Measurements from ENCODE around the gene OBSCN. TPM values are rescaled to one million over a fixed set of nuclear protein-coding genes. Genes with fewer than 3 reads are reported as not detected.
A peak's percentile ranks its signal among the peaks of the same experiment; 100 is the strongest.

OBSCN gene
- total RNA-seq, 2 donors from 2014 or later = 5.3 to 8.0 TPM

DNA sequence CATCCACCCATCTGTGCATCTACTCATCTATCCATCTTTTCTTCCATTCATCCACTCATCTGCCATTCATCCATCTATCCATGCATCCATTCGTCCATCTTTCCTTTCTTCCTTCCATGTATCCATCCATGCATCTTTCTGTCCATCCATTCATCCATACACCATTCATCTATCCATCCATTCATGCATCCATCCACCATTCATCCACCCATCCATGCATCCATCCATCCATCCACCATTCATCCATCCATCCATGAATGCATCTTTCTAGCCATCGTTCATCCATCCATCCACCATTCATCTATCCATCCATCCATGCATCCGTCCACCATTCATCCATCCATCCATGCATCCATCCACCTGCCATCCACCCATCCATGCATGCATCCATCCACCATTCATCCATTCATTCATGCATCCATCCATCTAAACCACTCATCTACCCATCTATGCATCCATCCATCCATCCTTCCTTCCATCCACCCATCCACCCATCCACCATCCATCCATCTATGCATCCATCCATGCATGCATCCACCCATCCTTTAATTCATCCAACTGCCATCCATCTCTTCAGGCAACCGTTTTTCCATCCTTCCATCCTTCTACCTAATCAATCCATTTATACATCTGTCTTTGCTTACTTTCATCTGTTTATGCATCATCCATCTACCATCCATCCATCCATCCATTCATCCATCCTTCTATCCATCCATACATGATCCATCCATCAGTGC, 111.7 kb downstream of the OBSCN start:
- ATAC-seq (no peak), DNase-seq (no peak)
- intact Hi-C loops (cut with DNase I, micrococcal nuclease) = no loop called here

- intact Hi-C loops (cut with DNase I, micrococcal nuclease) = no loop called here
Measured at GRCh38 chr1:228320394-228320793, 112.5 kb downstream of the OBSCN start.

DNA sequence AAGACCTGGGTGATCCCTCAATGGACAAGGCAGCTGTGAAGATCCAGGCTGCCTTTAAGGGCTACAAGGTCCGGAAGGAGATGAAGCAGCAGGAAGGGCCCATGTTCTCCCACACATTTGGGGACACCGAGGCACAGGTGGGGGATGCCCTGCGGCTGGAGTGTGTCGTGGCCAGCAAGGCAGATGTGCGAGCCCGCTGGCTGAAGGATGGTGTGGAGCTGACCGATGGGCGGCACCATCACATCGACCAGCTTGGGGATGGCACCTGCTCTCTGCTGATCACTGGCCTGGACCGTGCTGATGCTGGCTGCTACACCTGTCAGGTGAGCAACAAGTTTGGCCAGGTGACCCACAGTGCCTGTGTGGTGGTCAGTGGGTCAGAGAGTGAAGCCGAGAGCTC, 113.6 kb downstream of the OBSCN start:
- ATAC-seq (no peak), DNase-seq (peak in 1 of 2 donors; percentile 8)
- intact Hi-C loops (cut with DNase I, micrococcal nuclease) = no loop called here

More at GRCh38 chr1:228320394-228320793, 112.5 kb downstream of the OBSCN start:
- DNase-seq = no peak
- no peak for ATAC-seq

DNA sequence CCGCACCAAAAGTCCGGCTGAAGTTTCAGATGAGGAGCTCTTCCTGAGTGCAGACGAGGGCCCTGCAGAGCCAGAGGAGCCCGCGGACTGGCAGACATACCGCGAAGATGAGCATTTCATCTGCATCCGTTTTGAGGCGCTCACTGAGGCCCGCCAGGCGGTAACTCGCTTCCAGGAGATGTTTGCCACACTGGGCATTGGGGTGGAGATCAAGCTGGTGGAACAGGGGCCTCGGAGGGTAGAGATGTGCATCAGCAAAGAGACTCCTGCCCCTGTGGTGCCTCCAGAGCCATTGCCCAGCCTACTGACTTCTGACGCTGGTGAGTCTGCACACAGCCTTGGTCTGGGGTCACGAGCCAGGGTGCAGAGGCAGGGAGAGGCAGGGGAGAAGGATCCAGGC, 114.1 kb downstream of the OBSCN start:
- intact Hi-C loops (cut with DNase I, micrococcal nuclease) = no loop called here
- ATAC-seq (no peak), DNase-seq (no peak)

DNA sequence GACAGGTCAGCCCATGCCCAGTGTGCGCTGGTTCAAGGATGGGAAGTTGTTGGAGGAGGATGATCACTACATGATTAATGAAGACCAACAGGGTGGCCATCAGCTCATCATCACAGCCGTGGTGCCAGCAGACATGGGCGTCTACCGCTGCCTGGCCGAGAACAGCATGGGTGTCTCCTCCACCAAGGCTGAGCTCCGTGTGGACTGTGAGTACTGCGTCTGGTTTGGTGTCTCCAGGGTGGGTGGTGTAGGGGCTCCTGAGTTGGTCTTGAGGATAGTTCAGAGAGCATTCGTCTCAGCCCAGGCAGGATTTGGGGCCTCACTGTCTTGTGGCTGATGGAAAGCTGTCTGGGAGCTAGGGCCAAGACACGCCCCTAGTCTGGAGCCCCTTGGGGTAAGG, 115.6 kb downstream of the OBSCN start:
- intact Hi-C loops (cut with DNase I, micrococcal nuclease) = no loop called here
- DNase-seq (peak in 1 of 2 donors; percentile 19), ATAC-seq (no peak)

DNA sequence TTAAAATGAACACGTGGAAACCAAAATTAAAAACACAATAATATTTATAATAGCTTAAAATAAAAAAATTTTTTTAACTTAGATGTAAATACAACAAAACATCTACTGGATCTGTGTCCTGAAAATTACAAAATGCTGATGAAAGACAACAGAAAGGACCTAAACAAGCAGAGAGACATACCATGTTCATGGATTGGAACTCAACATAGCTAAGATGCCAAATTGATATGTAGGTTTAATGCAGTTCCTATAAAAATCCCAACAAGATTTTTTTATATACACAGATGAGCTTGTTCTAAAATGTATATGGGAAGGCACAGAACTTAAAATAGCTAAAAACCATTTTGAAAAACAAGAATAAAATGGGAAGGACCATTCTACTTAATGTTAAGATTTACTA, 117.4 kb downstream of the OBSCN start:
- DNase-seq (no peak), ATAC-seq (no peak)
- intact Hi-C loops (cut with DNase I, micrococcal nuclease) = no loop called here

- ATAC-seq = no peak
- intact Hi-C loops (cut with DNase I, micrococcal nuclease) = no loop called here
Measured at GRCh38 chr1:228329887-228330286, 122.0 kb downstream of the OBSCN start.

GRCh38 chr1:228332797-228333738, 125.2 kb downstream of the OBSCN start:
- peak in 1 of 2 donors; percentile 13 for DNase-seq

More at GRCh38 chr1:228329887-228330286, 122.0 kb downstream of the OBSCN start:
- DNase-seq = no peak

DNA sequence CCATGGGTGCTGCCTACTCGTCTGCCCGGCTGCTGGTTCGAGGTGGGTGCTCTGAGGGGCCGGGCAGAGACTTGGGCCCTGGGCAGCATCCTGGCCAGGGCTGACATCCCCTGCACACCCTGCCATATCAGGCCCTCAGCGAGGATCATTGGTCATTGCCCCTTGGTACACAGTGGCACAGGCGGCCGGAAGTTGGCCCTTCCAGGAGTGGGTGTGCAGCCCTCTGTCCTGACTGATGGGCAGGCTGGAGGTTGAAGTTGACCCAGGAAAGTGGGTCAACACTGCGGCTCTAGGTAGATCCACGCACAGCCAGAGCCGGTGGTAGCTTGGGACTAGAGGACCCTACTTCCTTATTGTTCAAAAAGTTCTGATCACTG, 125.9 kb downstream of the OBSCN start:
- ATAC-seq = no peak
- no peak for DNase-seq
- intact Hi-C loops (cut with DNase I, micrococcal nuclease) = no loop called here

More at GRCh38 chr1:228332797-228333738, 125.2 kb downstream of the OBSCN start:
- intact Hi-C loops (cut with DNase I, micrococcal nuclease) = no loop called here
- no peak for ATAC-seq

DNA sequence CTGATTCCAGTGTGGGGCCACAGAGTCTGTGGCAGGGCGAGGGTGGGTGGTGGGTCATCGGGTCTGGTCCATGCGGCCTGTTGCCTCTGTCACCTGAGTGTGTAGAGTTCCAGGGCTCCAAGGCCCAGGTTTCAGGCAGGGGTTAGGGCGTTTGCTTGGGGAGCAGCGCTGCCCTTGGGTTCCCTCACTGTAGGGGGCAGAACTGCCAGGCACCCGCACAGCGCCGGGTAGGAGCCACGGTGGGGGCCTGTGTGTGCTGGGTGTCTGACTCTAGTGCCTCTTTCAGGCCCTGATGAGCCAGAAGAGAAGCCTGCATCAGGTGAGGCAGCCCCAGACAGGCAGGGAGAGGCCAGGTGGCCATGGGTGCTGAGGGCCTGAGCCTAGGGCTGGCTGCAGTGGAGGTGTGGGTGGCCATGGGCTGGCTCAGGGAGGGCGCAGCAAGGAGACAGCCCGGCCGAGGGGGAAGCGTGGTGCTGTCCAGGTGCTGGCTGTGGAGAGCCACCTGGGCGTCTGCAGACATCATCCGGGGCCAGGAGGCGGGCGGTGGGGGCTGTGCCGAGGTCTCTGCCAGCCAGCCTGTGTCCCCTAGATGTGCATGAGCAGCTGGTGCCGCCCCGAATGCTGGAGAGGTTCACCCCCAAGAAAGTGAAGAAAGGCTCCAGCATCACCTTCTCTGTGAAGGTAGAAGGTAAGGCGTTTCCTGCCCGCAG, 126.5 kb downstream of the OBSCN start:
- ATAC-seq = no peak
- intact Hi-C loops (cut with DNase I, micrococcal nuclease) = no loop called here
- DNase-seq = peak in 1 of 2 donors; percentile 12

DNA sequence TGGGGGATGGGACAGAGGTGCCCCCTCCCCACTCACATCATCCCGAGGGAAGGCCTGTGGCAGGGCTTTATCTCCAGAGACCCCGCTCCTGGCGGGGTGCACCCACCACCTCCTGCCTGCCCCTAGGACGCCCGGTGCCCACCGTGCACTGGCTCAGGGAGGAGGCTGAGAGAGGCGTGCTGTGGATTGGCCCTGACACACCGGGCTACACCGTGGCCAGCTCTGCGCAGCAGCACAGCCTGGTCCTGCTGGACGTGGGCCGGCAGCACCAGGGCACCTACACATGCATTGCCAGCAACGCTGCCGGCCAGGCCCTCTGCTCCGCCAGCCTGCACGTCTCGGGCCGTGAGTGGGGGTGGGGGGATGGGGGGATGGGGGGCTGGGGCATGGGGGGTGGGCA, 127.1 kb downstream of the OBSCN start:
- intact Hi-C loops (cut with DNase I, micrococcal nuclease) = no loop called here
- peak in 1 of 2 donors; percentile 5 for DNase-seq
- ATAC-seq = no peak

DNA sequence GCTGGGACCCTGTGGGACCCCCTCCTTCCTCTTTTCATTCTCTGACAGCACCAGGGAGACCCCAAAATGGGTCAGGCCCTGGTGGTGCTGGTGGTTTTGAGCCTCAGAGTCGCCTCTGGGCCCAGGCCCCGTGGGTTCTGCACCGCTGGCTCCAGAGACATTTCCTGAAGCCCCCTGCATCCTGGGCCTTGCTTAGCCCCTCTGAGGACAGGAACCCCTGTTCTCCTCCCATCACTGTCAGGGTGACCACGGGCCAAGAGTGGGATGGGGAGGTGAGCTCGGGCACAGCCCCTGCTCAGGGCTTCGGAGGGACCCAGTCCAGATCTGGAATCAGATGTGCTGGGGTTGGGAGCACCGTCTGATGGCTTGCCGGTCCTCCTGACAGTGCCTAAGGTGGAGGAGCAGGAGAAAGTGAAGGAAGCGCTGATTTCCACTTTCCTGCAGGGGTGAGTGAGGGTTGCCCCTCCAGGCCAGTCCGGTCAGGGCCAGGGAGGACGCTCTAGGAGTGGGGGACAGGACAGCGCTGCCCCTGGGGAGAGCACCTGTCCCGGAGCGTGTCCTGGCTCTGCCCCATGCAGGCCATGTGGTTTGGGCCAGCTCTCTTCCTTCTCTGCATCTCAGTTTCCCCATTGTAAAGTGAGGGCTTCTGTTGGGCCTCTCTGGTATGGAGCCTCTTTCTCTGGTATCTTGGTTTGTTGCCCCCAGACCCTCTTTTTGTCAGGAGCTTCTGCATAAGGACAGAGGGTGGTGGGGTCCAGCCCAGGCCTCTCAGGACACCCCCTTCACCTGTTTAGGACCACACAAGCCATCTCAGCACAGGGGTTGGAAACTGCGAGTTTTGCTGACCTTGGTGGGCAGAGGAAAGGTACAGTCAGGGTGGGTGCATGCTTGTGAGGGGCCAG, 127.8 kb downstream of the OBSCN start:
- ATAC-seq (no peak), DNase-seq (peak in 1 of 2 donors; percentile 9)
- intact Hi-C loops (cut with DNase I, micrococcal nuclease) = no loop called here

GRCh38 chr1:228336308-228337030, 128.6 kb downstream of the OBSCN start:
- DNase-seq (peak in 1 of 2 donors; percentile 18), ATAC-seq (no peak)
- intact Hi-C loops (cut with DNase I, micrococcal nuclease) = no loop called here

- intact Hi-C loops (cut with DNase I, micrococcal nuclease) = no loop called here
- DNase-seq (peak in 1 of 2 donors; percentile 14), ATAC-seq (no peak)
Measured at GRCh38 chr1:228337031-228337564, 129.3 kb downstream of the OBSCN start.

GRCh38 chr1:228337711-228338520, 130.1 kb downstream of the OBSCN start:
- peak in 1 of 2 donors; percentile 14 for DNase-seq
- ATAC-seq = no peak
- intact Hi-C loops (cut with DNase I, micrococcal nuclease) = no loop called here

DNA sequence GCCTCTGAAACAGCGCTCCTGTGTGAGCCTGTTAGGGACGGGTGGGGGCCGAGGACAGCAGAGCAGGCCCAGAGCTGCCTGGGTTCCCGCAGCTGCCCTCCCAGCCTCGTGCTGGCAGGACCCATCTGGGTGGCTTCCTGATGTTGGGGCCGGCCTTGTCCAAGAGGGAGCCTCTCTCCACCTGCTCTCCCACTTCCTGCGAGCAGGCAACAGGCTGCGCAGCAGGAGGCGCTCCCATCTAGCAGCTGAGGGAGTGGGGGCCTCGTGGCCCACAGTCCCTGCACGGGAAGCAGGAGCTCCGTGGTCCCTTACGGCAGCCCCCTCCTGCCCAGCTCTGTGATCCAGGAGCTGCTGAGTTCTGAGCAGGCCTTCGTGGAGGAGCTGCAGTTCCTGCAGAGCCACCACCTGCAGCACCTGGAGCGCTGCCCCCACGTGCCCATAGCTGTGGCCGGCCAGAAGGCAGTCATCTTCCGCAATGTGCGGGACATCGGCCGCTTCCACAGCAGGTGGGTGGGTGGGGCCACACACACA, 130.7 kb downstream of the OBSCN start:
- intact Hi-C loops (cut with DNase I, micrococcal nuclease) = no loop called here
- ATAC-seq (no peak), DNase-seq (peak in 1 of 2 donors; percentile 15)
